IMR-90 (cell line): ENCODE measurements around the gene IL6.

ENCODE experiments used
- BHLHE40 ChIP-seq: fragments of 150-350 bp; IDR thresholded peaks from 2 replicates; pipeline ENCODE4 v1.6.1; 2016; ENCODE audit warnings: mild to moderate bottlenecking, low read depth, low read length
- CEBPB ChIP-seq: IDR thresholded peaks from 2 replicates; pipeline ENCODE4 v1.6.1; 2012; ENCODE audit warnings: low read depth, low read length, improper control_type of control experiment
- MAFK ChIP-seq: IDR thresholded peaks from 2 replicates; pipeline ENCODE4 v1.6.1; 2012; ENCODE audit warnings: low read depth, low read length, improper control_type of control experiment
- MAZ ChIP-seq: IDR thresholded peaks from 2 replicates; pipeline ENCODE4 v1.6.1; 2012; ENCODE audit warnings: low read depth, mild to moderate bottlenecking, low read length, improper control_type of control experiment, moderate library complexity, borderline replicate concordance
- MXI1 ChIP-seq: IDR thresholded peaks from 2 replicates; pipeline ENCODE4 v1.6.1; 2012; ENCODE audit warnings: low read depth, mild to moderate bottlenecking, low read length, moderate library complexity, borderline replicate concordance
- NFE2L2 ChIP-seq: fragments of 150-350 bp; IDR thresholded peaks from 2 replicates; pipeline ENCODE4 v1.6.1; 2016; ENCODE audit warnings: low read depth, mild to moderate bottlenecking, low read length
- POLR2A ChIP-seq: IDR thresholded peaks from 2 replicates; pipeline ENCODE4 v1.6.1; 2012; ENCODE audit warnings: mild to moderate bottlenecking, low read depth, low read length
- RAD21 ChIP-seq: IDR thresholded peaks from 2 replicates; pipeline ENCODE4 v1.6.1; 2012; ENCODE audit warnings: low read length, improper control_type of control experiment
- RCOR1 ChIP-seq: IDR thresholded peaks from 2 replicates; pipeline ENCODE4 v1.6.1; 2012; ENCODE audit warnings: mild to moderate bottlenecking, low read length, improper control_type of control experiment; ENCODE audit not compliant: insufficient replicate concordance
- RFX5 ChIP-seq: IDR thresholded peaks from 2 replicates; pipeline ENCODE4 v1.8.0; 2012; ENCODE audit warnings: low read depth, mild to moderate bottlenecking, low read length, moderate library complexity
- SMC3 ChIP-seq: fragments of 150-350 bp; IDR thresholded peaks from 2 replicates; pipeline ENCODE4 v1.6.1; 2016; ENCODE audit warnings: low read depth, mild to moderate bottlenecking, antibody characterized with exemption, low read length, moderate library complexity
- TF ChIP-seq, protein P1 (sequence below): conservative IDR thresholded peaks from 2 replicates; pipeline ENCODE4 v1.5.1; 2012; ENCODE audit warnings: mild to moderate bottlenecking, low read depth, low read length, improper control_type of control experiment
- TF ChIP-seq, protein P2 (sequence below): fragments of 150-350 bp; IDR thresholded peaks from 2 replicates; pipeline ENCODE4 v1.6.1; 2016; ENCODE audit warnings: low read depth, mild to moderate bottlenecking, low read length, moderate library complexity, borderline replicate concordance

DNA sequence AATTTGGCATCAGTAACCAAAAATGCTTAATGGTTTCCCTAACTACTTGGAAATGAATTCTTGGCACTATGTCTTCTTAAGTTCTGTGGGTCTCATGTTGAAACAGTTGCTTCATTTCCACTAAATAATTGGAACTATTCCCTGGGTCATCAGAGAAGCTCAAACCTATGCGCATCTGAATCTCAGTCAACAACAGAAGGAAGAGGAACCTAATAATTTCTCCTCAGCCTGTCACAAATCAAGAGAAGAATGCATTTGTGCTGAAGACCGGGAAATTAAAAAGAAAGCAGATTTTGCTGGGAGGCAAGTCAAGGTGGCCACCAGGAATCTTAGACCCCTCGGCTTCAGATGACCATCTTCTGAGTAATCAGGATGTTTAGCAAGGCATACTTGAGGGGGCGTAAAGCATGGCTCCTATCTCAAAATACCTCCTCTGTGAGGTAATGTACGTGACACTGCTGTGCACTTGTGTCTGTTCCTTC lies 54.3 kb downstream of the IL6 start:
- TF ChIP-seq, protein P1, sequence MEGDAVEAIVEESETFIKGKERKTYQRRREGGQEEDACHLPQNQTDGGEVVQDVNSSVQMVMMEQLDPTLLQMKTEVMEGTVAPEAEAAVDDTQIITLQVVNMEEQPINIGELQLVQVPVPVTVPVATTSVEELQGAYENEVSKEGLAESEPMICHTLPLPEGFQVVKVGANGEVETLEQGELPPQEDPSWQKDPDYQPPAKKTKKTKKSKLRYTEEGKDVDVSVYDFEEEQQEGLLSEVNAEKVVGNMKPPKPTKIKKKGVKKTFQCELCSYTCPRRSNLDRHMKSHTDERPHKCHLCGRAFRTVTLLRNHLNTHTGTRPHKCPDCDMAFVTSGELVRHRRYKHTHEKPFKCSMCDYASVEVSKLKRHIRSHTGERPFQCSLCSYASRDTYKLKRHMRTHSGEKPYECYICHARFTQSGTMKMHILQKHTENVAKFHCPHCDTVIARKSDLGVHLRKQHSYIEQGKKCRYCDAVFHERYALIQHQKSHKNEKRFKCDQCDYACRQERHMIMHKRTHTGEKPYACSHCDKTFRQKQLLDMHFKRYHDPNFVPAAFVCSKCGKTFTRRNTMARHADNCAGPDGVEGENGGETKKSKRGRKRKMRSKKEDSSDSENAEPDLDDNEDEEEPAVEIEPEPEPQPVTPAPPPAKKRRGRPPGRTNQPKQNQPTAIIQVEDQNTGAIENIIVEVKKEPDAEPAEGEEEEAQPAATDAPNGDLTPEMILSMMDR = no peak
- TF ChIP-seq SMC3 (no peak; the same call in 1 of the 2 replicates), POLR2A (no peak), RAD21 (no peak), CEBPB (peak; percentile 83), MXI1 (no peak), RCOR1 (peak; percentile 93), MAZ (no peak), MAFK (no peak), NFE2L2 (no peak), RFX5 (no peak), BHLHE40 (peak; percentile 67; the same call in 1 of the 2 replicates)
- TF ChIP-seq, protein P2, sequence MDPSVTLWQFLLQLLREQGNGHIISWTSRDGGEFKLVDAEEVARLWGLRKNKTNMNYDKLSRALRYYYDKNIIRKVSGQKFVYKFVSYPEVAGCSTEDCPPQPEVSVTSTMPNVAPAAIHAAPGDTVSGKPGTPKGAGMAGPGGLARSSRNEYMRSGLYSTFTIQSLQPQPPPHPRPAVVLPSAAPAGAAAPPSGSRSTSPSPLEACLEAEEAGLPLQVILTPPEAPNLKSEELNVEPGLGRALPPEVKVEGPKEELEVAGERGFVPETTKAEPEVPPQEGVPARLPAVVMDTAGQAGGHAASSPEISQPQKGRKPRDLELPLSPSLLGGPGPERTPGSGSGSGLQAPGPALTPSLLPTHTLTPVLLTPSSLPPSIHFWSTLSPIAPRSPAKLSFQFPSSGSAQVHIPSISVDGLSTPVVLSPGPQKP = no peak
